Type B pancreatic cell (in vitro differentiated cells): Measurements from ENCODE around the gene RACK1. TPM values are rescaled to one million over a fixed set of nuclear protein-coding genes. Genes with fewer than 3 reads are reported as not detected.
"Not testable (repeated sequence)": the region's sequence is repeated elsewhere in the genome, so short reads cannot be mapped to it uniquely, and the experiment has no call there.

Source experiments
- DNase-seq: peaks from one replicate; pipeline ENCODE4 v3.0.0; 2021; ENCODE audit warnings: mixed read lengths; ENCODE audit not compliant: unreplicated experiment; ENCODE audit errors: extremely low spot score
- H3K27ac Mint-ChIP-seq: 2 replicates; pipeline ENCODE4 v1.8.0; 2021; ENCODE audit warnings: mild to moderate bottlenecking, mixed read lengths
- H3K27me3 Mint-ChIP-seq: 2 replicates; pipeline ENCODE4 v1.8.0; 2021; ENCODE audit warnings: mixed read lengths
- H3K36me3 Mint-ChIP-seq: 2 replicates; pipeline ENCODE4 v1.8.0; 2021; ENCODE audit warnings: mixed read lengths
- H3K4me1 Mint-ChIP-seq: one replicate; pipeline ENCODE4 v1.8.0; 2021; ENCODE audit warnings: mixed read lengths; ENCODE audit not compliant: unreplicated experiment
- H3K4me3 Mint-ChIP-seq: 2 replicates; pipeline ENCODE4 v1.8.0; 2021; ENCODE audit warnings: mild to moderate bottlenecking, mixed read lengths
- H3K9me3 Mint-ChIP-seq: 2 replicates; pipeline ENCODE4 v1.8.0; 2021; ENCODE audit warnings: mixed read lengths
- CTCF ChIP-seq: fragments of 200-600 bp; sonication (generic); conservative IDR thresholded peaks from 2 replicates; pipeline ENCODE4 v1.5.0; 2021; ENCODE audit warnings: antibody characterized with exemption, mild to moderate bottlenecking
- long read RNA-seq: library from polyadenylated mRNA; unstranded; transcript quantifications from one replicate; pipeline ENCODE4 v2.0.0, GENCODE V29; 2020
- total RNA-seq: library from RNA; stranded (reverse); gene quantifications from 2 replicates; pipeline ENCODE4 v1.2.1, GENCODE V29; 2021; ENCODE audit warnings: low replicate concordance

The RACK1 gene
- total RNA-seq, result 1,864 and 2,055 TPM in 2 replicates
- long read RNA-seq, transcript RACK1-210 (8 exons, 1,098 nt), result minor isoform, 69 of 4,926 reads
- long read RNA-seq, transcript RACK1-230 (7 exons, 1,651 nt), result minor isoform, 16 of 4,926 reads
- long read RNA-seq, transcript RACK1-224 (8 exons, 1,150 nt), result minor isoform, 33 of 4,926 reads
- long read RNA-seq, transcript RACK1-227 (8 exons, 1,403 nt), result major isoform, 4,715 of 4,926 reads
- long read RNA-seq, partial matches to known transcripts, result 30 of 4,926 reads
- long read RNA-seq, other reads (novel, unspliced or antisense), result 56 of 4,926 reads

GRCh38 chr5:181243564-181244343 lies at the start of gene RACK1:
Gene RACK1 (minus strand): TSS chr5:181243906. CDS start chr5:181243800, 106 bp downstream.
- peak; percentile 91 for DNase-seq
- H3K27me3 Mint-ChIP-seq, result no peaks in the 10 kb centered on the region
- H3K4me1 Mint-ChIP-seq, result peaks cover 20% of the 10 kb centered on the region
- peak within 1 kb of the TSS; percentile 98 for H3K27ac Mint-ChIP-seq
- H3K9me3 Mint-ChIP-seq, result no peaks in the 10 kb centered on the region
- peak within 1 kb of the TSS; percentile 97 for H3K4me3 Mint-ChIP-seq
- H3K36me3 Mint-ChIP-seq, result peaks cover 27% of the 10 kb centered on the region
- TF ChIP-seq CTCF, result no peak

- not testable (repeated sequence) for H3K4me3 Mint-ChIP-seq, H3K9me3 Mint-ChIP-seq, H3K4me1 Mint-ChIP-seq, H3K36me3 Mint-ChIP-seq, H3K27ac Mint-ChIP-seq, H3K27me3 Mint-ChIP-seq, DNase-seq
Observed at GRCh38 chr5:181287331-181287730, 43.6 kb upstream of the RACK1 start.

- not testable (repeated sequence) for DNase-seq, H3K27ac Mint-ChIP-seq, H3K4me3 Mint-ChIP-seq, H3K27me3 Mint-ChIP-seq, H3K4me1 Mint-ChIP-seq, H3K9me3 Mint-ChIP-seq, H3K36me3 Mint-ChIP-seq
Observed at GRCh38 chr5:181285962-181286705, 42.4 kb upstream of the RACK1 start.

GRCh38 chr5:181283841-181284755 lies 40.4 kb upstream of the RACK1 start:
- not testable (repeated sequence) for H3K27ac Mint-ChIP-seq, H3K36me3 Mint-ChIP-seq, DNase-seq, H3K27me3 Mint-ChIP-seq, H3K9me3 Mint-ChIP-seq, H3K4me1 Mint-ChIP-seq
- peak overlapping the region; percentile 84 for H3K4me3 Mint-ChIP-seq
- TF ChIP-seq CTCF, result peak; percentile 49

GRCh38 chr5:181283347-181283746 lies 39.6 kb upstream of the RACK1 start:
- no peak for DNase-seq
- no peaks in the 10 kb centered on the region for H3K9me3 Mint-ChIP-seq
- no peaks in the 10 kb centered on the region for H3K27me3 Mint-ChIP-seq
- no peak overlapping the region for H3K27ac Mint-ChIP-seq
- H3K36me3 Mint-ChIP-seq, result no peaks in the 10 kb centered on the region
- TF ChIP-seq CTCF, result no peak
- peaks cover 7% of the 10 kb centered on the region for H3K4me1 Mint-ChIP-seq
- peak overlapping the region; percentile 58 for H3K4me3 Mint-ChIP-seq

GRCh38 chr5:181282874-181283273 lies 39.2 kb upstream of the RACK1 start:
- H3K27ac Mint-ChIP-seq, result no peak overlapping the region
- peaks cover 7% of the 10 kb centered on the region for H3K4me1 Mint-ChIP-seq
- no peak for DNase-seq
- no peaks in the 10 kb centered on the region for H3K36me3 Mint-ChIP-seq
- TF ChIP-seq CTCF, result no peak
- no peaks in the 10 kb centered on the region for H3K9me3 Mint-ChIP-seq
- H3K27me3 Mint-ChIP-seq, result no peaks in the 10 kb centered on the region
- peak overlapping the region; percentile 58 for H3K4me3 Mint-ChIP-seq

- H3K36me3 Mint-ChIP-seq, DNase-seq, H3K27me3 Mint-ChIP-seq, H3K9me3 Mint-ChIP-seq, H3K4me1 Mint-ChIP-seq, H3K4me3 Mint-ChIP-seq, H3K27ac Mint-ChIP-seq: not testable (repeated sequence)
Observed at GRCh38 chr5:181282415-181282814, 38.7 kb upstream of the RACK1 start.
